Measurements from ENCODE around the gene CTSD.

Gene CTSD

DNA sequence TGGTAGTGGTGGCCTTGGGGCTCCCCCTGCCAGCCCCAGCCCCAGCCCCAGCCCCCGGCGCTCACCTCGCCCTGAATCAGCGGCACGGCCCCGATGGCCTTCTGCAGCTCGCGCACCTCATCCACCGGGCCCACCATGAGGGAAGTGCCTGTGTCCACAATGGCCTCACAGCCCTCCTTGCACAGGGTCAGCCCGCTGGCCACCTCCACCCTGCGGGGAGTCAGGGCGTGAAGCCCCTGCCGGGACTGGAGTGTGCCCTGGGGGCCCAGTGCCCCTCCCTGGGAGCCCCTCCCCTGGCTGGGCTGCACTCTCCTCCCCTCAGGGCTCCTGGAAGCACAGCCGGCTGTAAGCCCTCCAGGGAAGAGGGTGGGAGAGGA is 9.8 kb downstream of the CTSD start:
- H3K4me3 ChIP-seq (ENCODE audit: control insufficient read depth, low read depth, low read length) = no peak overlapping the region
- DNase-seq (ENCODE audit: low read depth) = no peak
- no peak for TF ChIP-seq CTCF (conservative IDR thresholded peaks at IDR 0.05; ENCODE audit: control insufficient read depth, insufficient read depth, low read depth, low read length)

DNA sequence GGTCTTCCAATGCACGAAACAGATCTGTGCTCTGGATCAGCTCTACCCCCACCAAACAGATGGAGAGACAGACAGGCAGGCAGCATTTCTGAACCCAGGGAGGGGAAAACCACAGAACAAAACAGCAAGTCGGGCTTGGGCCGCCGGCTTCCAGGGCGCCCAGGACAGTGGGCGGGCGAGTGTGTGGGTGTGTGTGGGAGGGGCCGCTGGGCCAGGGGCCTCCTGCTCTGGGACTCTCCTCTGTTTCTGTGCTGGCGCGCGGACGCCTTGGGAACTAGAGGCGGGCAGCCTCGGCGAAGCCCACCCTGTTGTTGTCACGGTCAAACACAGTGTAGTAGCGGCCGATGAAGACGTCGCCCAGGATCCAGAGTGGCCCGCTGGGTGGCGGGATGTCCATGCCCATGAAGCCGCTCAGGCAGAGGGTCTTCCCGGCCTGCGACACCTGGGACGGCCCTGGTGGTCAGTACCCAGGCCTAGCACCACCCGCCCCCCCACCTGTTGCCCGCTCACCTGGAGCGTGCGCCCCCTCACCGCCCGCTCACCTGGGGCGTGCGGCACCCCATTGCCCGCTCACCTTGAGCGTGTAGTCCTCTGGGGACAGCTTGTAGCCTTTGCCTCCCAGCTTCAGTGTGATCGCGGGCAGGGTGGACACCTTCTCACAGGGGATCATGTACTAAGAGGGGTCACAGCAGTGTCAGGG is 10.3 kb downstream of the CTSD start:
- no peak for DNase-seq (ENCODE audit: low read depth)
- TF ChIP-seq CTCF (conservative IDR thresholded peaks at IDR 0.05; ENCODE audit: control insufficient read depth, insufficient read depth, low read depth, low read length) = no peak
- H3K4me3 ChIP-seq (ENCODE audit: control insufficient read depth, low read depth, low read length) = no peak overlapping the region

DNA sequence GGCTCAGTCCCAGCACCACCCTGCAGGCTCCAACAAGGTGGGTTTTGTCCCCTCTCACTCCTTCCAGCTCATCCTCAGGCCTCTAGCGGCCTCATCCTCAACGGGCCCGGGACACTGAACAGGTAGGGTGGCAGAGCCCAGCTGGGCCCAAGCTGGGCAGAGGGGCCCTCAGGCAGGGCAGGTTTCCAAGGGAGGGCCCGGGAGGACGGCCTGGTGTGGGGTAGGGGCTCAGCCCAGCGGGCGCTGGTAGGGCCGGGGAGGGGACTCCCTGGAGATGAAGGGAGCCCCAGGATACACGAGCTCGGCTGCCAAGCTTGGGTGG is 10.9 kb downstream of the CTSD start:
- no peak for DNase-seq (ENCODE audit: low read depth)
- H3K4me3 ChIP-seq (ENCODE audit: control insufficient read depth, low read depth, low read length) = no peak overlapping the region
- TF ChIP-seq CTCF (conservative IDR thresholded peaks at IDR 0.05; ENCODE audit: control insufficient read depth, insufficient read depth, low read depth, low read length) = no peak

DNA sequence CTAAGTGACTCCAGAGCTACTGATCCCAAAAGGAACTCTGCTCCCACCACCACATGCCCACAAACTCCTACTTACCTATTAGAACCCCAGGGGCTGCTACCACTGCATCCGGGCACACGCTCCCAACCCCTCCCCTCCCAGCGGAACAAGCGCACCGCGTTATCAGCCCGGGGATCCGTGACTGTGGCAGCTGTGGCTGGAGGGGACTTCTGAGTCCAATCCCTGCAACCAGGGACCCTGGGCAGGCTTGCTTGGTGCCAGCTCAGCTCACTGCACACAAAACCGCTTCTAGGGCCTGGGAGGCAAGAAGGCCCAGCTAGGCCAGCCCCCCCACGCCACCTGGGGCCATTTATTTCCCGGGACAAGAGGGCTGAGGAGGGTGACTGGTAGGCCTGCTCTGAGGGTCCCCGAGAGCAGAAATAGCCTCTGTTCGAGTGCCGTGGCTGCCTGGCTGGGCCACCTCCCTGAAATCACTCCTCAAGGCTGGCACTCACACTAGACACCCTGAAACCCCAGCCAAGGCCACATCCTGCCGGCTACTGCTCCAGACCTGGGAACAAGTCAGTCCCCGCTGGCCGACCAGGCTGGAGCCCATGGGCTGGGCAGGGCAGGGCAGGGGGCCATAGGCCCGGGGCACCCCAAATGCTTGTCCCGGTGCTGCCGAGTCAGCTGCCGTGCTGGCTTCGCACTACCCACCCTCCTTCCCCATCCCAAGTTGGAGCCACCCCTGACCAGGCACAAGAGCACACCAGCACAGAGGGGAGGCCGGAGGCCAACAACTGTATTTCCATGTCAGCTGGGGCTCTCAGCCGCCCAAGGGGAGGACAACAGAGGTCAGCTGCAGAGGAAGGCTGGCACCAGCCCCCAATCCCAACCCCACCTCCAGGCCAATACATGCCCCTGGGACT is 11.5 kb downstream of the CTSD start:
- TF ChIP-seq CTCF (conservative IDR thresholded peaks at IDR 0.05; ENCODE audit: control insufficient read depth, insufficient read depth, low read depth, low read length) = no peak
- H3K4me3 ChIP-seq (ENCODE audit: control insufficient read depth, low read depth, low read length) = no peak overlapping the region
- DNase-seq (ENCODE audit: low read depth) = no peak

DNA sequence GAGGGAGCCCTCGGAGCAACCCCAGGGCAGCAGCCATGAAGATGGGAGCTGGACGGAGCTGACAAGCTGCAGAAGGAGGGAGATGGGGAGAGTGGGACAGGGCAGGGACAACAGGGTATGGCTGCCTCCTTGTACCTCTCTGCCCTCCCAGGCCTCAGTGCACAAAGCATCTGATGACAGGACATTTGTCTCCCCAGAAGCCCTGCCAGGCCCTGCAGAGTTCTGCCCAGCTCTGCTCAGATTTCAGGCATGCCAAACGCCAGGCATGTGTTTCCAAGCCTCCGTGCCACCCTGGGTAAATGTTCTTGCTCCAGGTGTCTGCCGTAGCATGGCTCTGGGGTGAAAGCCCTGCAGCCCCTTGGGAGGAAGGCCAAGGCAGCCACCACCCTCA is 12.2 kb downstream of the CTSD start:
- TF ChIP-seq CTCF (conservative IDR thresholded peaks at IDR 0.05; ENCODE audit: control insufficient read depth, insufficient read depth, low read depth, low read length) = no peak
- no peak for DNase-seq (ENCODE audit: low read depth)
- H3K4me3 ChIP-seq (ENCODE audit: control insufficient read depth, low read depth, low read length) = no peak overlapping the region

- DNase-seq (ENCODE audit: low read depth) = no peak
- no peak overlapping the region for H3K4me3 ChIP-seq (ENCODE audit: control insufficient read depth, low read depth, low read length)
- TF ChIP-seq CTCF (conservative IDR thresholded peaks at IDR 0.05; ENCODE audit: control insufficient read depth, insufficient read depth, low read depth, low read length) = no peak
Observed at GRCh38 chr11:1750840-1751530, 12.7 kb downstream of the CTSD start.

All from fibroblast of mammary gland (primary cell).